ENCODE measurements around the gene PTPN3. TPM values are rescaled to one million over a fixed set of nuclear protein-coding genes. Genes with fewer than 3 reads are reported as not detected.

Gene PTPN3
- polyA plus RNA-seq, 2 of the 4 experiments (the other 2 are of a cell fraction) = 8.9 to 20.3 TPM

GRCh38 chr9:109496218-109496617, 1.9 kb downstream of the PTPN3 start:
- ChIA-PET POLR2A (interaction anchor here (2.3 kb wide), 1 partner anchor 26 kb away, joined by 9 read pairs; no protein-coding TSS in a partner anchor), CTCF (interaction anchor here (1.3 to 8.5 kb wide), 5 partner anchors 16 to 55 kb away, joined by 3 to 88 read pairs (median 12); no protein-coding TSS in a partner anchor)
- no peak for DNase-seq (ENCODE audit: low read depth in 1 of 2, low spot score in 1 of 2)
- peak overlapping the region; percentile 97 for H3K4me2 ChIP-seq
- no peak overlapping the region for H3K27ac ChIP-seq
- no peaks in the 10 kb centered on the region for H3K9me3 ChIP-seq
- no peak for TF ChIP-seq KDM5A (IDR thresholded peaks at IDR 0.05)
- no peak for TF ChIP-seq PBX3 (IDR thresholded peaks at IDR 0.05)
- no peak for TF ChIP-seq CHD2 (IDR thresholded peaks at IDR 0.05; ENCODE audit: low read length, partially characterized antibody)
- no peak for TF ChIP-seq ATOH8 (CRISPR knock-in tag; IDR thresholded peaks at IDR 0.05; ENCODE audit: low read depth)
- TF ChIP-seq SMC3 (IDR thresholded peaks at IDR 0.05) = no peak
- no peak for TF ChIP-seq EP300 (IDR thresholded peaks at IDR 0.05)
- TF ChIP-seq PHF8 (IDR thresholded peaks at IDR 0.05; ENCODE audit: borderline replicate concordance, low read depth) = no peak
- no peak for TF ChIP-seq BCL3 (IDR thresholded peaks at IDR 0.05)
- TF ChIP-seq MAZ (IDR thresholded peaks at IDR 0.05; ENCODE audit: borderline replicate concordance, low read depth, low read length) = no peak
- TF ChIP-seq HOXB13 (CRISPR knock-in tag; IDR thresholded peaks at IDR 0.05; ENCODE audit: low read depth) = no peak
- TF ChIP-seq JUN (IDR thresholded peaks at IDR 0.05) = no peak
- no peak for TF ChIP-seq HOXA7 (CRISPR knock-in tag; IDR thresholded peaks at IDR 0.05)
- TF ChIP-seq E2F6 (IDR thresholded peaks at IDR 0.05; ENCODE audit: borderline replicate concordance, low read depth) = no peak
- TF ChIP-seq REST (IDR thresholded peaks at IDR 0.05) = no peak
- no peak for TF ChIP-seq CBX2 (IDR thresholded peaks at IDR 0.05; ENCODE audit: borderline replicate concordance, low read depth)
- H3K4me1 ChIP-seq = peaks cover 24% of the 10 kb centered on the region
- H3K4me3 ChIP-seq = no peak overlapping the region
- no peak for ATAC-seq
- no peak for FAIRE-seq
- 91% methylated on average over 3 of the region's 3 CpGs for WGBS (ENCODE audit: missing lambda C conversion rate)

- TF ChIP-seq KDM5A (IDR thresholded peaks at IDR 0.05) (no peak), FOSB (CRISPR knock-in tag; IDR thresholded peaks at IDR 0.05) (no peak), REST (IDR thresholded peaks at IDR 0.05) (no peak), HMGXB4 (CRISPR knock-in tag; IDR thresholded peaks at IDR 0.05; ENCODE audit: borderline replicate concordance) (no peak), ZNF302 (CRISPR knock-in tag; IDR thresholded peaks at IDR 0.05) (no peak), MAFK (IDR thresholded peaks at IDR 0.05; ENCODE audit: partially characterized antibody) (no peak), ZFP36 (IDR thresholded peaks at IDR 0.05; ENCODE audit: borderline replicate concordance, partially characterized antibody) (no peak)
- 86% methylated on average over 6 of the region's 6 CpGs for WGBS (ENCODE audit: missing lambda C conversion rate)
- peaks cover 23% of the 10 kb centered on the region for H3K4me1 ChIP-seq
- H3K4me2 ChIP-seq = no peak overlapping the region
- no peak overlapping the region for H3K4me3 ChIP-seq
- no peak for DNase-seq (ENCODE audit: low read depth in 1 of 2, low spot score in 1 of 2)
- no peak overlapping the region for H3K27ac ChIP-seq
- ChIA-PET CTCF (interaction anchor here (1.0 to 4.2 kb wide), 2 partner anchors 24 to 46 kb away, joined by 3 to 18 read pairs; no protein-coding TSS in a partner anchor), POLR2A (no interaction called here)
- no peak for FAIRE-seq
- no peaks in the 10 kb centered on the region for H3K9me3 ChIP-seq
- no peak for ATAC-seq
Measured at GRCh38 chr9:109493648-109494047, 4.5 kb downstream of the PTPN3 start.
